H1 (cell line): ENCODE data around the gene BORA. TPM values are rescaled to one million over a fixed set of nuclear protein-coding genes. Genes with fewer than 3 reads are reported as not detected.
A peak's percentile ranks its signal among the peaks of the same experiment; 100 is the strongest.

ENCODE experiments used
- BRCA1 ChIP-seq: IDR thresholded peaks from 2 replicates; pipeline ENCODE4 v1.6.1; 2012; ENCODE audit warnings: low read depth, low read length, improper control_type of control experiment
- CBX8 ChIP-seq: fragments of 300-800, 300-1000 bp; sonication (generic); IDR thresholded peaks from 2 replicates; pipeline ENCODE4 v1.7.1; 2016; ENCODE audit warnings: low read depth, low read length, borderline replicate concordance
- CHD1 ChIP-seq: IDR thresholded peaks from 2 replicates; pipeline ENCODE4 v1.6.1; 2012; ENCODE audit warnings: low read depth, low read length, improper control_type of control experiment
- CHD2 ChIP-seq: IDR thresholded peaks from 2 replicates; pipeline ENCODE4 v1.6.1; 2012; ENCODE audit warnings: low read length, improper control_type of control experiment
- GABPA ChIP-seq: IDR thresholded peaks from 2 replicates; pipeline ENCODE4 v1.6.1; 2011; ENCODE audit warnings: mild to moderate bottlenecking, low read length, moderate library complexity, borderline replicate concordance; ENCODE audit not compliant: insufficient read depth
- GTF2F1 ChIP-seq: IDR thresholded peaks from 2 replicates; pipeline ENCODE4 v1.6.1; 2012; ENCODE audit warnings: low read depth, low read length, improper control_type of control experiment, borderline replicate concordance
- PHF8 ChIP-seq: fragments of 200-600 bp; sonication (generic); conservative IDR thresholded peaks from 2 replicates; pipeline ENCODE4 v1.7.1; 2012; ENCODE audit warnings: low read depth, mild to moderate bottlenecking, inconsistent platforms, low read length, moderate library complexity
- RAD21 ChIP-seq, 2 experiments: IDR thresholded peaks in 1 of 2; conservative IDR thresholded peaks in 1 of 2; 2 replicates each; pipeline ENCODE4 v1.6.1; 2011; ENCODE audit warnings: low read depth in 2 of 2, low read length in 2 of 2, improper control_type of control experiment in 1 of 2, inconsistent platforms in 1 of 2, mild to moderate bottlenecking in 1 of 2, moderate library complexity in 1 of 2
- SIN3A ChIP-seq, 2 experiments: IDR thresholded peaks in 1 of 2; conservative IDR thresholded peaks in 1 of 2; 2 replicates each; pipeline ENCODE4 v1.6.1; 2011 to 2012; ENCODE audit warnings: low read length in 2 of 2, improper control_type of control experiment in 1 of 2, low read depth in 1 of 2, mild to moderate bottlenecking in 1 of 2
- SP4 ChIP-seq: IDR thresholded peaks from 2 replicates; pipeline ENCODE4 v1.6.1; 2012; ENCODE audit warnings: low read length, inconsistent platforms
- polyA plus RNA-seq, 7 experiments: library from polyadenylated mRNA; depleted of rRNA in 3 of 7; stranded (reverse) in 5 of 7; unstranded in 2 of 7; fragments of >200 nt in 5 of 7; fragments of 200-250 nt in 2 of 7; gene quantifications; 1 replicate in 5 of 7; 2 replicates in 1 of 7; 4 replicates in 1 of 7; pipeline versions ENCODE4 v1.2.1 to v1.2.3, GENCODE V29; 2011 to 2013; ENCODE audit warnings: missing spikeins in 2 of 7, mixed read lengths in 2 of 7
- total RNA-seq: library from RNA; stranded (reverse); fragmentation: NEBNext Ultra II Directional; extraction: Animal tissue kit (Norgen Biotek cat#: 25700); gene quantifications from 2 replicates; pipeline ENCODE4 v1.2.1, GENCODE V29; 2021

The BORA gene
- total and polyA plus RNA-seq, 2 of the 8 experiments (the other 6 are each of a cell fraction or from before 2014, with no cell fraction given), result 4.9 to 12.9 TPM

DNA sequence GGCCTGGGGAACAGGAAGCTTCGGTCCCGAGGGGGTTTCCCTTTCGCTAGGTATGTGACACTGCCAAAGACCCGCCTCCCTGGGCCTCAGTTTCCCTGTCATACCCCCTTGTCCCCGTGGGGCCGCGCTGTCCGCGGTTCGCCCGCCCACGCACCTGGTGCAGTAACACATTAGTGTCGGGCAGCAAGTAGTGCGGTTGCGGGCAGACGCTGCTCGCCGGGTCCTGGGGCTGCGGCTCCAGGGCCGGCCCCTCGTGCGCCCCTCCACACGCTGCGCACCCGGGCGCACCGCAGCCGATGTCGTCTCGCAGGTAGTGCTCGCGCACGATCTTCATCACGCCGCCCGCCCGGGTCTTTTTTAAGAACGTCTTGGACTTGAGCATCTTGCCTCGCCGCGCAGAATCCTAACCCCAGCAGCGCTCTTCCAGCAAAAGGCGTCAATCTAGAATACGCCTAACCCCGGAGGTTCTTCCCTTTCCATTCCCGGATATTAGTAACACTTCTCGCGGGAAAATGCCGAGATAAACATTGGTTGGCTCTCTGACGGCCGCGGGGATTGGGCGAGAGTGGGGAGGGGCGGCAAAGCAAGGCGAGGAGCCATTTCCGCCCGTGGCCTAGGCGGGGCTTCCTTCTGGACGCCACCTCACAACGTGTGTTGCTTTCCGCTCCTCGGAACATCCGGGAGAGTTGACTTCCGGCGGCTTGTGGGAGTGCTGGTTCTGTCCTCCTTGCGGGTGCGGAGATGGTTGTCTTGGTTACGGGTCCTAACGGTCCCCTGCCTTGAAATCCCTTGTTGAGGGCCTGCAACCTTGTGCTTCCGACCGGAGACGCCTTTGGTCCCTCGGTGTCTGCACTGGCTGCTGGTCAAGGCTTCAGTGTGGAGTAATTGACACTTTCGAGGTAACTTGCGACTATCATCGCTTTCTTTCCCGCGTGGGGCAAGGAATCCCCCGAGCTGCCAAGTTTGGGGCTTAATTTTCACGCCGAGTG lies 54.0 kb downstream of the BORA start, which contains the start of the genes DIS3 and PIBF1 (continued):
- TF ChIP-seq SIN3A (conservative IDR thresholded peaks at IDR 0.05 in 1 of 2, IDR thresholded peaks at IDR 0.05 in 1 of 2; ENCODE audit: low read depth in 1 of 2, low read length in 2 of 2) (peak; percentile 76 to 94; a peak in 3 of 4 replicates), CHD2 (peak; percentile 86), RAD21 (IDR thresholded peaks at IDR 0.05 in 1 of 2, conservative IDR thresholded peaks at IDR 0.05 in 1 of 2; ENCODE audit: low read depth in 2 of 2, low read length in 2 of 2) (no peak), CBX8 (no peak), PHF8 (peak; percentile 87), GTF2F1 (no peak), SP4 (no peak), GABPA (peak; percentile 94), BRCA1 (peak; percentile 74), CHD1 (no peak)
